ENCODE results near the gene ELK4. TPM values are rescaled to one million over a fixed set of nuclear protein-coding genes. Genes with fewer than 3 reads are reported as not detected.

ELK4 gene
- total RNA-seq, 1 donor from 2014 or later = 20.0 TPM

DNA sequence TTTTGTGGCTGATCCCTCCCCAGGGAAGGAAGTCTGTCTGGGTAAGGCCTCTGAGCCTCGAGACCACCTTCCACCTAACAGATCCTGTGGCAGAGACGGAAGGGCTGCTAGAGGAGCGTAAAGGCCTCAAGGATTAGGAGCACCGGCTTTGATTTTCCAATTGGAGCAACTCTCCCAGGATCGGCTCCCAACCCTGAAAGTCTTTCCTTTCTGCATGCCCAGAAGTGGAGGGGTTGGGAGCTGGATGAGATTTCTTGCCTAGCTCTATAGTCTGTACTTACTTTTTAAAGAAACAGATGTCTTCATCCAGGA is 41.4 kb downstream of the ELK4 start:
- Mint-ChIP-seq H3K4me3 (ENCODE audit: unreplicated experiment) (no peak overlapping the region), H3K9me3 (ENCODE audit: unreplicated experiment) (no peaks in the 10 kb centered on the region), H3K36me3 (ENCODE audit: unreplicated experiment) (no peaks in the 10 kb centered on the region), H3K27ac (ENCODE audit: unreplicated experiment) (no peak overlapping the region), H3K4me1 (ENCODE audit: low read depth, unreplicated experiment) (peaks cover 4% of the 10 kb centered on the region), H3K27me3 (ENCODE audit: unreplicated experiment) (peaks cover 7% of the 10 kb centered on the region)
- TF ChIP-seq, protein P1, sequence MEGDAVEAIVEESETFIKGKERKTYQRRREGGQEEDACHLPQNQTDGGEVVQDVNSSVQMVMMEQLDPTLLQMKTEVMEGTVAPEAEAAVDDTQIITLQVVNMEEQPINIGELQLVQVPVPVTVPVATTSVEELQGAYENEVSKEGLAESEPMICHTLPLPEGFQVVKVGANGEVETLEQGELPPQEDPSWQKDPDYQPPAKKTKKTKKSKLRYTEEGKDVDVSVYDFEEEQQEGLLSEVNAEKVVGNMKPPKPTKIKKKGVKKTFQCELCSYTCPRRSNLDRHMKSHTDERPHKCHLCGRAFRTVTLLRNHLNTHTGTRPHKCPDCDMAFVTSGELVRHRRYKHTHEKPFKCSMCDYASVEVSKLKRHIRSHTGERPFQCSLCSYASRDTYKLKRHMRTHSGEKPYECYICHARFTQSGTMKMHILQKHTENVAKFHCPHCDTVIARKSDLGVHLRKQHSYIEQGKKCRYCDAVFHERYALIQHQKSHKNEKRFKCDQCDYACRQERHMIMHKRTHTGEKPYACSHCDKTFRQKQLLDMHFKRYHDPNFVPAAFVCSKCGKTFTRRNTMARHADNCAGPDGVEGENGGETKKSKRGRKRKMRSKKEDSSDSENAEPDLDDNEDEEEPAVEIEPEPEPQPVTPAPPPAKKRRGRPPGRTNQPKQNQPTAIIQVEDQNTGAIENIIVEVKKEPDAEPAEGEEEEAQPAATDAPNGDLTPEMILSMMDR (IDR thresholded peaks at IDR 0.05; ENCODE audit: partially characterized antibody, unreplicated experiment) = no peak
- no peak for DNase-seq

DNA sequence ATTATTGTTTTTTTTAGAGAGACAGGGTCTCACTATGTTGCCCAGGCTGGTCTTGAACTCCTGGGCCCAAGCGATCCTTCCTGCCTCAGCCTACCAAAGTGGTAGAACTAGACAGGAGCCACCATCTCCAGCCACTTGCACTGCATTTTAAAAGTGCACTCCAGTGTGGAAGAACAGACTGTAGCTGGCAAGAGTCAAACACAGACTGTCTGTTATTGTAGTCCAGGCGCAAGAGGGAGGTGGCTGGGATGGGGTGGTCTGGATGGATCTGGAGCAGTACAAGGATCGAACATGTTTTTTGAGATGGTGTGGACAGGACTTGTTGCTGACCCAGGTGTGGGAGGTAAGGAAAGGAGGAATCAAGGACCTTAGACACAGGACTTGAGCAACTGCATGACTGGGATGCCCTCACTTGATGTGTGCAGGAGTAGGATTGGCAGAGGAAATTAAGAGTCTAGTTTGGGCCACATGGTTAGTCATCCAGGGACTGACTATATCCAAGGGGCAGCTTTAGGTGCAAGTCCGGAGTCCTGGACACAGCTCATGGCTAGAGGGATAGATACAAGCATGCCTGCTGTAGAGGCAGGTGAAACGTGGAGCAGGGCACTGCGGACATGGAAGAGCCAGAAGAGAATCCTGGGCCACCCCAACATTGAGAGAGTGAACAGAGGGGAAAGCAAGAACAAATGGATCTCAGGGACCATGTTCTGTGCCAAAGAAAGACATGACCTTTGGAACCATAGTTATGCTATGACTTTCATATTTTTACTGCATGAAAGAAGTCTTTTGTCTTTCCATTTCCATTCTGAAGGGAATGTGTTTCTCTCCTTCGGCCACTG is 42.0 kb downstream of the ELK4 start:
- Mint-ChIP-seq H3K27me3 (ENCODE audit: unreplicated experiment) (peaks cover 7% of the 10 kb centered on the region), H3K4me1 (ENCODE audit: low read depth, unreplicated experiment) (peaks cover 4% of the 10 kb centered on the region), H3K27ac (ENCODE audit: unreplicated experiment) (no peak overlapping the region), H3K36me3 (ENCODE audit: unreplicated experiment) (no peaks in the 10 kb centered on the region), H3K9me3 (ENCODE audit: unreplicated experiment) (no peaks in the 10 kb centered on the region), H3K4me3 (ENCODE audit: unreplicated experiment) (no peak overlapping the region)
- DNase-seq = no peak
- TF ChIP-seq, protein P1 (IDR thresholded peaks at IDR 0.05; ENCODE audit: partially characterized antibody, unreplicated experiment) = no peak

DNA sequence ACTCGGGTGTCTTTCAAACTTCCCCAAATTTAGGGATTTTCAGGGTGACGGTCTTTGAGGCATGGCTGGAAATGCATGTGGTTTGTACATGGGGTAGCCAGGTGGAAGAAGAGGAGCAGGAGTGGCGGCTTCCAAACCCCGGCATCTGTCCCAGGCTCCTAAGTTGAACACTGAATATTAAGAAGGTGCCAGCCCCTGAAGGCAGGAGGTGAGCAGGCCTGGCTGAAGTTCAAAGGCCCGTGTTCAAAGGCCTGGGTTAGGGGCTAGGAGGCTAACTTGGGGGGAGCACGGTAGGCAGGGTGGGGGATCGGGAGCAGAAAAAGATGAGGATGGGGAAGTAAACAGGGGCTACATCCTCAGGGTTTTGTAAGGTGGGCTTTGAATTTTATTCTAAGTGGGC is 42.8 kb downstream of the ELK4 start:
- Mint-ChIP-seq H3K27me3 (ENCODE audit: unreplicated experiment) (peaks cover 7% of the 10 kb centered on the region), H3K4me3 (ENCODE audit: unreplicated experiment) (no peak overlapping the region), H3K27ac (ENCODE audit: unreplicated experiment) (no peak overlapping the region)

DNA sequence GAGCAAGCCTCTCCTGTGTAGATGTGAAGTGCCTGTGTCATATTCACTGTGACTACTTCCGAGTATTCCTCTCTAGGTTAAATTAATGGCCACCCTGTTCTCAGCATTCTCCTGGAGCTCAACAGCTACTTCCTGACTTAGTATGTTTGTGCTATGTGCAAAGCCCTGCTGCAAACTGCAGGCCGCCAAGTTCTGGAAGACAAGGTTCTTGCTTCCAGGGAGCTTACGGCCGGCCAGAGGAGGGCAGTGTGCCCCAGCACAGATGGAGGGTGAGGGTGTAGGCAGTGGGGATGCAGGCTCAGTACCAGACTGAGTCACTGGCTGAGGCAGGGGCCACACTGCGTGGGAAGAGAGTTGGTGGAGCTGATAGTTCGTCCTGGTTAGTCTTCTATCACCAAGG is 43.2 kb downstream of the ELK4 start:
- Mint-ChIP-seq H3K36me3 (ENCODE audit: unreplicated experiment) (no peaks in the 10 kb centered on the region), H3K27me3 (ENCODE audit: unreplicated experiment) (peaks cover 7% of the 10 kb centered on the region), H3K4me3 (ENCODE audit: unreplicated experiment) (no peak overlapping the region), H3K4me1 (ENCODE audit: low read depth, unreplicated experiment) (peaks cover 4% of the 10 kb centered on the region), H3K9me3 (ENCODE audit: unreplicated experiment) (no peaks in the 10 kb centered on the region), H3K27ac (ENCODE audit: unreplicated experiment) (peak overlapping the region; percentile 39)
- TF ChIP-seq, protein P1 (IDR thresholded peaks at IDR 0.05; ENCODE audit: partially characterized antibody, unreplicated experiment) = no peak
- DNase-seq = no peak

More for the DNA sequence above, 42.8 kb downstream of the ELK4 start:
- no peak for DNase-seq
- TF ChIP-seq, protein P1 (IDR thresholded peaks at IDR 0.05; ENCODE audit: partially characterized antibody, unreplicated experiment) = no peak
- Mint-ChIP-seq H3K9me3 (ENCODE audit: unreplicated experiment) (no peaks in the 10 kb centered on the region), H3K4me1 (ENCODE audit: low read depth, unreplicated experiment) (peaks cover 4% of the 10 kb centered on the region), H3K36me3 (ENCODE audit: unreplicated experiment) (no peaks in the 10 kb centered on the region)

DNA sequence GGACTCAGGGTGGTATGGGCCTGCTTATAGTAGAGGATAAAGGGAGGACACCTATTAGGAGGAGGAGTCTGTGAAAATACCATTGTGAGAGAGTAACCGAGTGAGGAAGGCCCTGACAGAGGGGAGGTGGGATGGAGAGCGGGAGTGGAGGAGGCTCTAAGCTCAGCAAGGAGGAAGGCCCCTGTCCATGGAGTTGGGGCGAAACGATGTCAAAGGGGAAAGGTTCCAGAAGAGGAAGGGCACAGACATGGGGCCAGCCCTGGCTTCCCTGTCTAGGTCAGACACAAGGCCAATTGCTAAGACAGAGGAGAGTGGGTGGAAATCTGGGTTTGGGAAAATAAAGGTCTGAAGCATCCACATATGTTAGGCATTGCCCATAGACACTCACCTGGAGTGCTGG is 44.2 kb downstream of the ELK4 start:
- Mint-ChIP-seq H3K9me3 (ENCODE audit: unreplicated experiment) (no peaks in the 10 kb centered on the region), H3K36me3 (ENCODE audit: unreplicated experiment) (no peaks in the 10 kb centered on the region), H3K4me1 (ENCODE audit: low read depth, unreplicated experiment) (peaks cover 4% of the 10 kb centered on the region), H3K27ac (ENCODE audit: unreplicated experiment) (no peak overlapping the region), H3K4me3 (ENCODE audit: unreplicated experiment) (no peak overlapping the region), H3K27me3 (ENCODE audit: unreplicated experiment) (peaks cover 7% of the 10 kb centered on the region)
- no peak for DNase-seq
- TF ChIP-seq, protein P1 (IDR thresholded peaks at IDR 0.05; ENCODE audit: partially characterized antibody, unreplicated experiment) = no peak
